Suprapubic skin (tissue), 3 donors: ENCODE data around the gene ABCA13.

ENCODE experiments used
- EP300 ChIP-seq: sonication (generic); formaldehyde crosslinking; IDR thresholded peaks from one replicate; pipeline ENCODE4 v1.6.1; 2017; ENCODE audit warnings: antibody characterized with exemption
- TF ChIP-seq, protein P1 (sequence below), 2 donors: fragments of 200-600 bp in 1 of 2; fragments of 450-650 bp in 1 of 2; sonication (generic) in 1 of 2; IDR thresholded peaks; one replicate each; pipeline ENCODE4 v1.5.1; 2016 to 2019; ENCODE audit warnings: antibody characterized with exemption in 2 of 2, mild to moderate bottlenecking in 1 of 2, moderate library complexity in 1 of 2

DNA sequence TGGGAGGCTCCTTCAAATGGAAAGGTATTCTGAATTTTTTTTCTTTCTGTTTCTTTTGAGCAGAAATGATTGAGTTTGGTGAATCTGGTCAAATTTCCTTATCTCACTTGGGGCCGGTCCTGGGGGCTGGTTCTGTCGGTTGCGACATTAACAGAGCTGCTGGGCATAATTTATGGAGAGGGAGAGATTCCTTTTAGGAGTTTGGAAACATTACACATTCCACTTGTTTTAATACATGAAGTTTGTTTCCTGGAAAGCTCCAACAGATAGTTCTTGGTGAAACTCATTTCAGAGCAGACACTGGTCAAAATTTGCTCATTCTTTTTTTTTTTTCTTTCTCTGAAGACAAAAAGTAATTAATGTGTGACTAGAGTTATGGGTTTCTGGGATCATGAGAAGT, 129.9 kb downstream of the ABCA13 start:
- TF ChIP-seq, protein P1, sequence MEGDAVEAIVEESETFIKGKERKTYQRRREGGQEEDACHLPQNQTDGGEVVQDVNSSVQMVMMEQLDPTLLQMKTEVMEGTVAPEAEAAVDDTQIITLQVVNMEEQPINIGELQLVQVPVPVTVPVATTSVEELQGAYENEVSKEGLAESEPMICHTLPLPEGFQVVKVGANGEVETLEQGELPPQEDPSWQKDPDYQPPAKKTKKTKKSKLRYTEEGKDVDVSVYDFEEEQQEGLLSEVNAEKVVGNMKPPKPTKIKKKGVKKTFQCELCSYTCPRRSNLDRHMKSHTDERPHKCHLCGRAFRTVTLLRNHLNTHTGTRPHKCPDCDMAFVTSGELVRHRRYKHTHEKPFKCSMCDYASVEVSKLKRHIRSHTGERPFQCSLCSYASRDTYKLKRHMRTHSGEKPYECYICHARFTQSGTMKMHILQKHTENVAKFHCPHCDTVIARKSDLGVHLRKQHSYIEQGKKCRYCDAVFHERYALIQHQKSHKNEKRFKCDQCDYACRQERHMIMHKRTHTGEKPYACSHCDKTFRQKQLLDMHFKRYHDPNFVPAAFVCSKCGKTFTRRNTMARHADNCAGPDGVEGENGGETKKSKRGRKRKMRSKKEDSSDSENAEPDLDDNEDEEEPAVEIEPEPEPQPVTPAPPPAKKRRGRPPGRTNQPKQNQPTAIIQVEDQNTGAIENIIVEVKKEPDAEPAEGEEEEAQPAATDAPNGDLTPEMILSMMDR (IDR thresholded peaks at IDR 0.05): no peak
- no peak for TF ChIP-seq EP300
